H9 (cell line): ENCODE measurements around the gene ZNF784. TPM values are rescaled to one million over a fixed set of nuclear protein-coding genes. Genes with fewer than 3 reads are reported as not detected.

Experiments
- DNase-seq: peaks from one replicate; pipeline ENCODE4 v3.0.0-alpha.2; 2017
- H2AFZ ChIP-seq: one replicate; pipeline ENCODE4 v1.6.1; 2013; ENCODE audit warnings: mild to moderate bottlenecking, low read length, control low read depth, moderate library complexity
- H2AK5ac ChIP-seq: 2 replicates; pipeline ENCODE4 v1.6.1; 2013; ENCODE audit warnings: low read length, control low read depth, mixed read lengths; ENCODE audit not compliant: insufficient read length
- H2BK120ac ChIP-seq: one replicate; pipeline ENCODE4 v1.6.1; 2013; ENCODE audit warnings: low read depth, mild to moderate bottlenecking, low read length, control low read depth, inconsistent platforms; ENCODE audit not compliant: poor library complexity, severe bottlenecking
- H2BK12ac ChIP-seq: 2 replicates; pipeline ENCODE4 v1.6.1; 2013; ENCODE audit warnings: low read length, control low read depth, mixed read lengths, low read depth; ENCODE audit not compliant: insufficient read length
- H2BK15ac ChIP-seq: 2 replicates; pipeline ENCODE4 v1.6.1; 2013; ENCODE audit warnings: low read depth, low read length, control low read depth
- H2BK20ac ChIP-seq: one replicate; pipeline ENCODE4 v1.6.1; 2013; ENCODE audit warnings: low read depth, mild to moderate bottlenecking, low read length, control low read depth, inconsistent platforms; ENCODE audit not compliant: poor library complexity, severe bottlenecking
- H2BK5ac ChIP-seq: 2 replicates; pipeline ENCODE4 v1.6.1; 2013; ENCODE audit warnings: low read length, control low read depth, mixed read lengths; ENCODE audit not compliant: insufficient read length
- H3K14ac ChIP-seq: 2 replicates; pipeline ENCODE4 v1.6.1; 2013; ENCODE audit warnings: low read length, control low read depth; ENCODE audit not compliant: insufficient read depth
- H3K18ac ChIP-seq: 2 replicates; pipeline ENCODE4 v1.6.1; 2013; ENCODE audit warnings: low read depth, mild to moderate bottlenecking, mixed read lengths, low read length, control low read depth; ENCODE audit not compliant: insufficient read length
- H3K23ac ChIP-seq: 2 replicates; pipeline ENCODE4 v1.6.1; 2013; ENCODE audit warnings: low read length, control low read depth, mixed read lengths, low read depth; ENCODE audit not compliant: insufficient read length
- H3K23me2 ChIP-seq: 2 replicates; pipeline ENCODE4 v1.6.1; 2013; ENCODE audit warnings: low read depth, mild to moderate bottlenecking, mixed read lengths, low read length, control low read depth; ENCODE audit not compliant: insufficient read length, poor library complexity, severe bottlenecking
- H3K27ac ChIP-seq: 2 replicates; pipeline ENCODE4 v1.5.1; 2013; ENCODE audit warnings: low read length, control low read depth, mixed read lengths, low read depth; ENCODE audit not compliant: insufficient read length
- H3K27me3 ChIP-seq: 2 replicates; pipeline ENCODE4 v1.6.1; 2013; ENCODE audit warnings: low read length, control low read depth, inconsistent platforms; ENCODE audit not compliant: insufficient read depth
- H3K4ac ChIP-seq: 2 replicates; pipeline ENCODE4 v1.6.1; 2013; ENCODE audit warnings: low read depth, mild to moderate bottlenecking, control low read depth, inconsistent platforms, low read length, moderate library complexity
- H3K4me1 ChIP-seq: 2 replicates; pipeline ENCODE4 v1.6.1; 2013; ENCODE audit warnings: low read length, control low read depth, inconsistent platforms; ENCODE audit not compliant: insufficient read depth
- H3K4me2 ChIP-seq: 2 replicates; pipeline ENCODE4 v1.6.1; 2013; ENCODE audit warnings: low read length, control low read depth, mixed read lengths; ENCODE audit not compliant: insufficient read length, insufficient read depth
- H3K56ac ChIP-seq: 2 replicates; pipeline ENCODE4 v1.6.1; 2013; ENCODE audit warnings: low read depth, mild to moderate bottlenecking, mixed read lengths, low read length, control low read depth; ENCODE audit not compliant: insufficient read length
- H3K79me1 ChIP-seq: 2 replicates; pipeline ENCODE4 v1.6.1; 2013; ENCODE audit warnings: low read depth, mild to moderate bottlenecking, moderate library complexity, low read length, control low read depth, inconsistent platforms; ENCODE audit not compliant: insufficient read depth, poor library complexity, severe bottlenecking
- H3K79me2 ChIP-seq: 2 replicates; pipeline ENCODE4 v1.6.1; 2013; ENCODE audit warnings: low read length, control low read depth, inconsistent platforms; ENCODE audit not compliant: insufficient read depth
- H3K9ac ChIP-seq: 2 replicates; pipeline ENCODE4 v1.6.1; 2013; ENCODE audit warnings: low read length, control low read depth, mixed read lengths; ENCODE audit not compliant: insufficient read length; ENCODE audit errors: extremely low read depth
- H3K9me3 ChIP-seq: one replicate; pipeline ENCODE4 v1.6.1; 2013; ENCODE audit warnings: low read depth, low read length, inconsistent platforms; ENCODE audit not compliant: control insufficient read depth
- H3T11ph ChIP-seq: one replicate; pipeline ENCODE4 v1.6.1; 2013; ENCODE audit warnings: mild to moderate bottlenecking, low read length, control low read depth, inconsistent platforms
- H4K20me1 ChIP-seq: one replicate; pipeline ENCODE4 v1.6.1; 2013; ENCODE audit not compliant: control insufficient read depth, insufficient read length, insufficient read depth
- H4K5ac ChIP-seq: 2 replicates; pipeline ENCODE4 v1.6.1; 2013; ENCODE audit warnings: low read depth, mild to moderate bottlenecking, mixed read lengths, low read length, control low read depth; ENCODE audit not compliant: insufficient read length
- H4K8ac ChIP-seq: replicated peaks from 2 replicates; pipeline ENCODE4 v1.6.1; 2013; ENCODE audit warnings: low read length, control low read depth, mixed read lengths, low read depth; ENCODE audit not compliant: insufficient read length
- H4K91ac ChIP-seq: 2 replicates; pipeline ENCODE4 v1.6.1; 2013; ENCODE audit warnings: low read depth, mild to moderate bottlenecking, moderate library complexity, mixed read lengths, low read length, control low read depth; ENCODE audit not compliant: insufficient read length
- H3K27ac Mint-ChIP-seq, 3 experiments: 2 replicates in 2 of 3; 3 replicates in 1 of 3; pipeline ENCODE4 v1.8.0; 2020 to 2021; ENCODE audit warnings: mixed read lengths in 3 of 3, mild to moderate bottlenecking in 1 of 3, moderate library complexity in 1 of 3
- H3K27me3 Mint-ChIP-seq: 2 replicates; pipeline ENCODE4 v1.8.0; 2021; ENCODE audit warnings: low read depth, mild to moderate bottlenecking, moderate library complexity, mixed read lengths
- H3K36me3 Mint-ChIP-seq, 3 experiments: 2 replicates in 2 of 3; 3 replicates in 1 of 3; pipeline ENCODE4 v1.8.0; 2020 to 2021; ENCODE audit warnings: low read depth in 3 of 3, mixed read lengths in 3 of 3; ENCODE audit not compliant: insufficient read depth in 1 of 3
- H3K4me1 Mint-ChIP-seq, 2 experiments: 2 replicates each; pipeline ENCODE4 v1.8.0; 2020; ENCODE audit warnings: mixed read lengths in 2 of 2
- H3K4me3 Mint-ChIP-seq, 2 experiments: 2 replicates in 1 of 2; 3 replicates in 1 of 2; pipeline ENCODE4 v1.8.0; 2020 to 2021; ENCODE audit warnings: mild to moderate bottlenecking in 2 of 2, mixed read lengths in 2 of 2, moderate library complexity in 1 of 2
- H3K9me3 Mint-ChIP-seq, 2 experiments: 2 replicates in 1 of 2; 3 replicates in 1 of 2; pipeline ENCODE4 v1.8.0; 2020; ENCODE audit warnings: mild to moderate bottlenecking in 2 of 2, mixed read lengths in 2 of 2, moderate library complexity in 1 of 2
- WGBS: extraction: QIAGEN DNeasy Blood & Tissue Kit; methylation state at CpG from one replicate; pipeline ENCODE4 v1.1.7; 2013; ENCODE audit warnings: missing lambda C conversion rate, low lambda C conversion rate, mixed read lengths; ENCODE audit not compliant: insufficient read length; ENCODE audit errors: extremely low coverage; 5-methylcytosine and 5-hydroxymethylcytosine counted together
- total RNA-seq: library from RNA; stranded (reverse); gene quantifications from 2 replicates; pipeline ENCODE4 v1.2.1, GENCODE V29; 2021
- TF ChIP-seq, protein P1 (sequence below): fragments of 200-600 bp; sonication (generic); conservative IDR thresholded peaks from 3 replicates; pipeline ENCODE4 v1.8.0; 2021; ENCODE audit warnings: antibody characterized with exemption, mild to moderate bottlenecking

Gene ZNF784
- total RNA-seq, 1 experiment from 2014 or later = 10.7 TPM

DNA sequence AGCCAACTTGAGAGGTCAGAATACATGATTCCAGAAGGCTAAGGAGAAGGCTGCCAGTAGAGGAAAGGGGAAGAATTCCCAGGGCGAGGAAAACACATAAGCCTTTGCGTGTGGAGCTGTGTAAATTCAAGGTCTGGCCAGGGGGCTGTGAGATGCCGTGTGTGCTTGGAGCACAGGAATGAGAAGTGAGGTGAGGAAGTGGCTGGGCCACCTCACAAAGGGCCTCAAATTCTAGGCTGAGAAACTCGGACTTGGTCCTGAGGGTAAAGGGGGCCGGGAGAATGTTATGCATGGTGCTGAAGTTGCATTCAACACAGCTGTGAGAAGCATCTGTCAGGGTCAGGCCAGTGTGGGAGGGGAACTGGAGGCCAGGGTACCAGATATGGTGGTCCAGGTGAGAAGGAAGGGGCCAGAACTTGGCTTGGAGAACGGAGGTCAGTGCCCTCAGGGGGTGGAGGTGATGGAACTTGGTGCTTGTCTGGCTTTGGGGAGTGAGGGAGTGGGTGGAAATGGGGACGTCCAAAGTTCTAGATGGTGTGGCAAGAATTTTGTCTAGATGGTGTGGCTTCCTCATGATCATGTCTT is 11.6 kb upstream of the ZNF784 start:
- H3K27ac ChIP-seq = no peak overlapping the region

More for the DNA sequence above, 11.6 kb upstream of the ZNF784 start:
- H3K9me3 Mint-ChIP-seq = no peaks in the 10 kb centered on the region; a peak in 1 of 5 replicates
- Histone ChIP-seq H3K14ac (no peak overlapping the region), H3K4ac (no peak overlapping the region), H3K18ac (no peak overlapping the region), H3K9me3 (no peaks in the 10 kb centered on the region), H4K20me1 (no peaks in the 10 kb centered on the region), H4K91ac (no peak overlapping the region), H2BK12ac (no peak overlapping the region), H2BK120ac (no peak overlapping the region), H3K4me1 (0 out of 2 replicates have a peak, but pooled peaks cover 2% of the 10 kb centered on the region), H3K27me3 (no peaks in the 10 kb centered on the region), H4K8ac (no peak overlapping the region), H2AFZ (no peak overlapping the region), H2AK5ac (no peak overlapping the region), H3K56ac (no peak overlapping the region), H3K79me2 (peaks cover 10% of the 10 kb centered on the region; the same call in 1 of the 2 replicates), H3K9ac (peak overlapping the region; percentile 11), H2BK15ac (no peak overlapping the region), H3K23me2 (peaks cover 7% of the 10 kb centered on the region), H2BK5ac (no peak overlapping the region), H4K5ac (no peak overlapping the region), H3K79me1 (peaks cover 6% of the 10 kb centered on the region), H3K4me2 (peak overlapping the region; percentile 85), H3K23ac (no peak overlapping the region), H3T11ph (no peak overlapping the region), H2BK20ac (no peak overlapping the region)
- WGBS = no CpG with 5 or more reads among the region's 7 CpGs
- H3K4me1 Mint-ChIP-seq = peaks cover 22 to 37% of the 10 kb centered on the region in 2 experiments
- H3K4me3 Mint-ChIP-seq = peak overlapping the region; percentile 100
- TF ChIP-seq, protein P1, sequence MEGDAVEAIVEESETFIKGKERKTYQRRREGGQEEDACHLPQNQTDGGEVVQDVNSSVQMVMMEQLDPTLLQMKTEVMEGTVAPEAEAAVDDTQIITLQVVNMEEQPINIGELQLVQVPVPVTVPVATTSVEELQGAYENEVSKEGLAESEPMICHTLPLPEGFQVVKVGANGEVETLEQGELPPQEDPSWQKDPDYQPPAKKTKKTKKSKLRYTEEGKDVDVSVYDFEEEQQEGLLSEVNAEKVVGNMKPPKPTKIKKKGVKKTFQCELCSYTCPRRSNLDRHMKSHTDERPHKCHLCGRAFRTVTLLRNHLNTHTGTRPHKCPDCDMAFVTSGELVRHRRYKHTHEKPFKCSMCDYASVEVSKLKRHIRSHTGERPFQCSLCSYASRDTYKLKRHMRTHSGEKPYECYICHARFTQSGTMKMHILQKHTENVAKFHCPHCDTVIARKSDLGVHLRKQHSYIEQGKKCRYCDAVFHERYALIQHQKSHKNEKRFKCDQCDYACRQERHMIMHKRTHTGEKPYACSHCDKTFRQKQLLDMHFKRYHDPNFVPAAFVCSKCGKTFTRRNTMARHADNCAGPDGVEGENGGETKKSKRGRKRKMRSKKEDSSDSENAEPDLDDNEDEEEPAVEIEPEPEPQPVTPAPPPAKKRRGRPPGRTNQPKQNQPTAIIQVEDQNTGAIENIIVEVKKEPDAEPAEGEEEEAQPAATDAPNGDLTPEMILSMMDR = no peak
- H3K36me3 Mint-ChIP-seq = peaks cover 10 to 15% (median 14%) of the 10 kb centered on the region in 3 experiments
- peaks cover 3% of the 10 kb centered on the region; the same call in 1 of the 2 replicates for H3K27me3 Mint-ChIP-seq
- no peak for DNase-seq
- peak overlapping the region in 1 of 3 experiments; percentile 100; a peak in 2 of 7 replicates for H3K27ac Mint-ChIP-seq
